Fibroblast of villous mesenchyme (primary cell): ENCODE measurements around the gene TCP11. TPM values are rescaled to one million over a fixed set of nuclear protein-coding genes. Genes with fewer than 3 reads are reported as not detected.

Source experiments
- DNase-seq: peaks from one replicate; pipeline ENCODE4 v3.0.0-alpha.2; 2010; ENCODE audit warnings: low read depth
- H3K4me3 ChIP-seq: 2 replicates; pipeline ENCODE4 v1.5.1; 2011; ENCODE audit warnings: low read depth, mild to moderate bottlenecking, low read length
- CTCF ChIP-seq: IDR thresholded peaks from 2 replicates; pipeline ENCODE4 v1.5.1; 2012; ENCODE audit warnings: low read depth, mild to moderate bottlenecking, low read length; ENCODE audit not compliant: insufficient read depth
- total RNA-seq: library from RNA; depleted of rRNA; stranded (reverse); fragments of >200 nt; gene quantifications from 2 replicates; pipeline ENCODE4 v1.2.3, GENCODE V29; 2012

Gene TCP11
- total RNA-seq, 1 donor, result not detected

- no peak for TF ChIP-seq CTCF
- H3K4me3 ChIP-seq, result no peak overlapping the region
- DNase-seq, result peak; percentile 30
Observed at GRCh38 chr6:35166116-35166515, 25.0 kb upstream of the TCP11 start.

- peak; percentile 42 for DNase-seq
- no peak overlapping the region for H3K4me3 ChIP-seq
- TF ChIP-seq CTCF, result no peak
Observed at GRCh38 chr6:35165630-35166071, 24.5 kb upstream of the TCP11 start.

- DNase-seq, result no peak
- no peak overlapping the region for H3K4me3 ChIP-seq
- no peak for TF ChIP-seq CTCF
Observed at GRCh38 chr6:35164868-35165267, 23.7 kb upstream of the TCP11 start.

- DNase-seq, result no peak
- H3K4me3 ChIP-seq, result no peak overlapping the region
- TF ChIP-seq CTCF, result no peak
Observed at GRCh38 chr6:35164277-35164676, 23.1 kb upstream of the TCP11 start.

- no peak for TF ChIP-seq CTCF
- no peak for DNase-seq
- H3K4me3 ChIP-seq, result no peak overlapping the region
Observed at GRCh38 chr6:35163836-35164235, 22.7 kb upstream of the TCP11 start.

- no peak overlapping the region for H3K4me3 ChIP-seq
- no peak for TF ChIP-seq CTCF
- DNase-seq, result no peak
Observed at GRCh38 chr6:35161776-35162607, 20.9 kb upstream of the TCP11 start.

GRCh38 chr6:35161266-35161665 lies 20.1 kb upstream of the TCP11 start:
- no peak for TF ChIP-seq CTCF
- no peak overlapping the region for H3K4me3 ChIP-seq
- DNase-seq, result no peak
